ENCODE results near the gene DAW1.

- TF ChIP-seq CTCF (conservative IDR thresholded peaks at IDR 0.05; ENCODE audit: low read depth, low read length) (no peak), POLR2A (IDR thresholded peaks at IDR 0.05; ENCODE audit: low read depth, low read length) (no peak), SMC3 (IDR thresholded peaks at IDR 0.05; ENCODE audit: low read depth, low read length) (no peak), USF2 (IDR thresholded peaks at IDR 0.05; ENCODE audit: low read depth, low read length) (no peak), MXI1 (IDR thresholded peaks at IDR 0.05; ENCODE audit: borderline replicate concordance, low read depth, low read length) (no peak)
Observed at GRCh38 chr2:227849906-227850305, 21.5 kb upstream of the DAW1 start.

Data from IMR-90 (cell line).